H9 (cell line): ENCODE results near the gene CEACAM20. TPM values are rescaled to one million over a fixed set of nuclear protein-coding genes. Genes with fewer than 3 reads are reported as not detected.

ENCODE experiments used
- DNase-seq: peaks from one replicate; pipeline ENCODE4 v3.0.0-alpha.2; 2017
- H2AFZ ChIP-seq: one replicate; pipeline ENCODE4 v1.6.1; 2013; ENCODE audit warnings: mild to moderate bottlenecking, low read length, control low read depth, moderate library complexity
- H2AK5ac ChIP-seq: 2 replicates; pipeline ENCODE4 v1.6.1; 2013; ENCODE audit warnings: low read length, control low read depth, mixed read lengths; ENCODE audit not compliant: insufficient read length
- H2BK120ac ChIP-seq: one replicate; pipeline ENCODE4 v1.6.1; 2013; ENCODE audit warnings: low read depth, mild to moderate bottlenecking, low read length, control low read depth, inconsistent platforms; ENCODE audit not compliant: poor library complexity, severe bottlenecking
- H2BK12ac ChIP-seq: 2 replicates; pipeline ENCODE4 v1.6.1; 2013; ENCODE audit warnings: low read length, control low read depth, mixed read lengths, low read depth; ENCODE audit not compliant: insufficient read length
- H2BK15ac ChIP-seq: 2 replicates; pipeline ENCODE4 v1.6.1; 2013; ENCODE audit warnings: low read depth, low read length, control low read depth
- H2BK20ac ChIP-seq: one replicate; pipeline ENCODE4 v1.6.1; 2013; ENCODE audit warnings: low read depth, mild to moderate bottlenecking, low read length, control low read depth, inconsistent platforms; ENCODE audit not compliant: poor library complexity, severe bottlenecking
- H2BK5ac ChIP-seq: 2 replicates; pipeline ENCODE4 v1.6.1; 2013; ENCODE audit warnings: low read length, control low read depth, mixed read lengths; ENCODE audit not compliant: insufficient read length
- H3K14ac ChIP-seq: 2 replicates; pipeline ENCODE4 v1.6.1; 2013; ENCODE audit warnings: low read length, control low read depth; ENCODE audit not compliant: insufficient read depth
- H3K18ac ChIP-seq: 2 replicates; pipeline ENCODE4 v1.6.1; 2013; ENCODE audit warnings: low read depth, mild to moderate bottlenecking, mixed read lengths, low read length, control low read depth; ENCODE audit not compliant: insufficient read length
- H3K23ac ChIP-seq: 2 replicates; pipeline ENCODE4 v1.6.1; 2013; ENCODE audit warnings: low read length, control low read depth, mixed read lengths, low read depth; ENCODE audit not compliant: insufficient read length
- H3K23me2 ChIP-seq: 2 replicates; pipeline ENCODE4 v1.6.1; 2013; ENCODE audit warnings: low read depth, mild to moderate bottlenecking, mixed read lengths, low read length, control low read depth; ENCODE audit not compliant: insufficient read length, poor library complexity, severe bottlenecking
- H3K27ac ChIP-seq: 2 replicates; pipeline ENCODE4 v1.5.1; 2013; ENCODE audit warnings: low read length, control low read depth, mixed read lengths, low read depth; ENCODE audit not compliant: insufficient read length
- H3K27me3 ChIP-seq: 2 replicates; pipeline ENCODE4 v1.6.1; 2013; ENCODE audit warnings: low read length, control low read depth, inconsistent platforms; ENCODE audit not compliant: insufficient read depth
- H3K4ac ChIP-seq: 2 replicates; pipeline ENCODE4 v1.6.1; 2013; ENCODE audit warnings: low read depth, mild to moderate bottlenecking, control low read depth, inconsistent platforms, low read length, moderate library complexity
- H3K4me1 ChIP-seq: 2 replicates; pipeline ENCODE4 v1.6.1; 2013; ENCODE audit warnings: low read length, control low read depth, inconsistent platforms; ENCODE audit not compliant: insufficient read depth
- H3K4me2 ChIP-seq: 2 replicates; pipeline ENCODE4 v1.6.1; 2013; ENCODE audit warnings: low read length, control low read depth, mixed read lengths; ENCODE audit not compliant: insufficient read length, insufficient read depth
- H3K56ac ChIP-seq: 2 replicates; pipeline ENCODE4 v1.6.1; 2013; ENCODE audit warnings: low read depth, mild to moderate bottlenecking, mixed read lengths, low read length, control low read depth; ENCODE audit not compliant: insufficient read length
- H3K79me1 ChIP-seq: 2 replicates; pipeline ENCODE4 v1.6.1; 2013; ENCODE audit warnings: low read depth, mild to moderate bottlenecking, moderate library complexity, low read length, control low read depth, inconsistent platforms; ENCODE audit not compliant: insufficient read depth, poor library complexity, severe bottlenecking
- H3K79me2 ChIP-seq: 2 replicates; pipeline ENCODE4 v1.6.1; 2013; ENCODE audit warnings: low read length, control low read depth, inconsistent platforms; ENCODE audit not compliant: insufficient read depth
- H3K9ac ChIP-seq: 2 replicates; pipeline ENCODE4 v1.6.1; 2013; ENCODE audit warnings: low read length, control low read depth, mixed read lengths; ENCODE audit not compliant: insufficient read length; ENCODE audit errors: extremely low read depth
- H3K9me3 ChIP-seq: one replicate; pipeline ENCODE4 v1.6.1; 2013; ENCODE audit warnings: low read depth, low read length, inconsistent platforms; ENCODE audit not compliant: control insufficient read depth
- H3T11ph ChIP-seq: one replicate; pipeline ENCODE4 v1.6.1; 2013; ENCODE audit warnings: mild to moderate bottlenecking, low read length, control low read depth, inconsistent platforms
- H4K20me1 ChIP-seq: one replicate; pipeline ENCODE4 v1.6.1; 2013; ENCODE audit not compliant: control insufficient read depth, insufficient read length, insufficient read depth
- H4K5ac ChIP-seq: 2 replicates; pipeline ENCODE4 v1.6.1; 2013; ENCODE audit warnings: low read depth, mild to moderate bottlenecking, mixed read lengths, low read length, control low read depth; ENCODE audit not compliant: insufficient read length
- H4K8ac ChIP-seq: replicated peaks from 2 replicates; pipeline ENCODE4 v1.6.1; 2013; ENCODE audit warnings: low read length, control low read depth, mixed read lengths, low read depth; ENCODE audit not compliant: insufficient read length
- H4K91ac ChIP-seq: 2 replicates; pipeline ENCODE4 v1.6.1; 2013; ENCODE audit warnings: low read depth, mild to moderate bottlenecking, moderate library complexity, mixed read lengths, low read length, control low read depth; ENCODE audit not compliant: insufficient read length
- H3K27ac Mint-ChIP-seq, 3 experiments: 2 replicates in 2 of 3; 3 replicates in 1 of 3; pipeline ENCODE4 v1.8.0; 2020 to 2021; ENCODE audit warnings: mixed read lengths in 3 of 3, mild to moderate bottlenecking in 1 of 3, moderate library complexity in 1 of 3
- H3K27me3 Mint-ChIP-seq: 2 replicates; pipeline ENCODE4 v1.8.0; 2021; ENCODE audit warnings: low read depth, mild to moderate bottlenecking, moderate library complexity, mixed read lengths
- H3K36me3 Mint-ChIP-seq, 3 experiments: 2 replicates in 2 of 3; 3 replicates in 1 of 3; pipeline ENCODE4 v1.8.0; 2020 to 2021; ENCODE audit warnings: low read depth in 3 of 3, mixed read lengths in 3 of 3; ENCODE audit not compliant: insufficient read depth in 1 of 3
- H3K4me1 Mint-ChIP-seq, 2 experiments: 2 replicates each; pipeline ENCODE4 v1.8.0; 2020; ENCODE audit warnings: mixed read lengths in 2 of 2
- H3K4me3 Mint-ChIP-seq, 2 experiments: 2 replicates in 1 of 2; 3 replicates in 1 of 2; pipeline ENCODE4 v1.8.0; 2020 to 2021; ENCODE audit warnings: mild to moderate bottlenecking in 2 of 2, mixed read lengths in 2 of 2, moderate library complexity in 1 of 2
- H3K9me3 Mint-ChIP-seq, 2 experiments: 2 replicates in 1 of 2; 3 replicates in 1 of 2; pipeline ENCODE4 v1.8.0; 2020; ENCODE audit warnings: mild to moderate bottlenecking in 2 of 2, mixed read lengths in 2 of 2, moderate library complexity in 1 of 2
- WGBS: extraction: QIAGEN DNeasy Blood & Tissue Kit; methylation state at CpG from one replicate; pipeline ENCODE4 v1.1.7; 2013; ENCODE audit warnings: missing lambda C conversion rate, low lambda C conversion rate, mixed read lengths; ENCODE audit not compliant: insufficient read length; ENCODE audit errors: extremely low coverage; 5-methylcytosine and 5-hydroxymethylcytosine counted together
- total RNA-seq: library from RNA; stranded (reverse); gene quantifications from 2 replicates; pipeline ENCODE4 v1.2.1, GENCODE V29; 2021
- TF ChIP-seq, protein P1 (sequence below): fragments of 200-600 bp; sonication (generic); conservative IDR thresholded peaks from 3 replicates; pipeline ENCODE4 v1.8.0; 2021; ENCODE audit warnings: antibody characterized with exemption, mild to moderate bottlenecking

Gene CEACAM20
- total RNA-seq, 1 experiment from 2014 or later, result not detected

DNA sequence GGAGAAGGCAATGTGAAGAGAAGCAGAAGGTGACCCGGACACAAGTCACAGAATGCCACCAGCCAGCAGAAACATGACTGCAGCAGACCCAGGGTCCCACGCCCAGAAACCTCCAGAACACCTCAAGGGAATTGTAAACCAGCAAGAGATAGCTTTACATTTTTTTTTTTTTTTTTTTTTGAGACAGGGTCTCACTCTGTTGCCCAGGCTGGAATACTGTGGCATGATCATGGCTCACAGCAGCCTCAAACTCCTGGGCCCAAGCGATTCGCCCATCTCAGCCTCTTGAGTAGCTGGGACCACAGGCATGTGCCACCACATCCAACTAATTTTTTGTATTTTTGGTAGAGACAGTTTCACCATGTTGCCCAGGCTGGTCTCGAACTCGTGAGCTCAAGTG lies 10.5 kb upstream of the CEACAM20 start:
- DNase-seq, result no peak
- Histone ChIP-seq H3K79me1 (no peaks in the 10 kb centered on the region), H3K56ac (no peak overlapping the region), H2BK5ac (no peak overlapping the region), H3K27me3 (no peaks in the 10 kb centered on the region; the same call in 1 of the 2 replicates), H3K9me3 (no peaks in the 10 kb centered on the region), H2AFZ (no peak overlapping the region), H3K4ac (no peak overlapping the region), H4K8ac (no peak overlapping the region), H2BK15ac (no peak overlapping the region), H4K91ac (no peak overlapping the region), H3T11ph (no peak overlapping the region), H2BK20ac (no peak overlapping the region), H2BK120ac (no peak overlapping the region), H3K4me1 (no peaks in the 10 kb centered on the region), H2BK12ac (no peak overlapping the region), H3K27ac (no peak overlapping the region), H3K18ac (no peak overlapping the region), H3K14ac (no peak overlapping the region), H4K20me1 (no peaks in the 10 kb centered on the region), H4K5ac (no peak overlapping the region), H3K23me2 (no peaks in the 10 kb centered on the region), H3K4me2 (no peak overlapping the region), H3K79me2 (no peaks in the 10 kb centered on the region), H3K23ac (no peak overlapping the region), H3K9ac (no peak overlapping the region), H2AK5ac (no peak overlapping the region)
- Mint-ChIP-seq H3K27me3 (peaks cover 73% of the 10 kb centered on the region), H3K4me3 (no peak overlapping the region), H3K27ac (no peak overlapping the region), H3K4me1 (no peaks in the 10 kb centered on the region), H3K36me3 (no peaks in the 10 kb centered on the region; a peak in 2 of 7 replicates), H3K9me3 (peaks cover 75 to 85% of the 10 kb centered on the region in 2 experiments)
- no CpG with 5 or more reads among the region's 6 CpGs for WGBS
- TF ChIP-seq, protein P1, sequence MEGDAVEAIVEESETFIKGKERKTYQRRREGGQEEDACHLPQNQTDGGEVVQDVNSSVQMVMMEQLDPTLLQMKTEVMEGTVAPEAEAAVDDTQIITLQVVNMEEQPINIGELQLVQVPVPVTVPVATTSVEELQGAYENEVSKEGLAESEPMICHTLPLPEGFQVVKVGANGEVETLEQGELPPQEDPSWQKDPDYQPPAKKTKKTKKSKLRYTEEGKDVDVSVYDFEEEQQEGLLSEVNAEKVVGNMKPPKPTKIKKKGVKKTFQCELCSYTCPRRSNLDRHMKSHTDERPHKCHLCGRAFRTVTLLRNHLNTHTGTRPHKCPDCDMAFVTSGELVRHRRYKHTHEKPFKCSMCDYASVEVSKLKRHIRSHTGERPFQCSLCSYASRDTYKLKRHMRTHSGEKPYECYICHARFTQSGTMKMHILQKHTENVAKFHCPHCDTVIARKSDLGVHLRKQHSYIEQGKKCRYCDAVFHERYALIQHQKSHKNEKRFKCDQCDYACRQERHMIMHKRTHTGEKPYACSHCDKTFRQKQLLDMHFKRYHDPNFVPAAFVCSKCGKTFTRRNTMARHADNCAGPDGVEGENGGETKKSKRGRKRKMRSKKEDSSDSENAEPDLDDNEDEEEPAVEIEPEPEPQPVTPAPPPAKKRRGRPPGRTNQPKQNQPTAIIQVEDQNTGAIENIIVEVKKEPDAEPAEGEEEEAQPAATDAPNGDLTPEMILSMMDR, result no peak
